NB4 (cell line): ENCODE measurements around the gene KCNK3.

Source experiments
- CTCF ChIP-seq: IDR thresholded peaks from one replicate; pipeline ENCODE4 v1.5.1; 2012; ENCODE audit warnings: low read depth, low read length
- MAX ChIP-seq: IDR thresholded peaks from 2 replicates; pipeline ENCODE4 v1.6.1; 2011; ENCODE audit warnings: low read depth, low read length
- MYC ChIP-seq: IDR thresholded peaks from 2 replicates; pipeline ENCODE4 v1.6.1; 2011; ENCODE audit warnings: low read depth, low read length
- POLR2A ChIP-seq: IDR thresholded peaks from 2 replicates; pipeline ENCODE4 v1.6.1; 2011; ENCODE audit warnings: mild to moderate bottlenecking; ENCODE audit not compliant: insufficient read length; ENCODE audit errors: extremely low read depth

- TF ChIP-seq CTCF (peak; percentile 98), MAX (peak; percentile 36), POLR2A (no peak), MYC (no peak)
These were observed 53.2 kb downstream of the KCNK3 start for GRCh38 chr2:26745609-26746327.
